ENCODE results near the gene ADAT3.

ADAT3 gene

GRCh38 chr19:1913781-1914577 is 8.8 kb downstream of the ADAT3 start:
- no peak for DNase-seq (ENCODE audit: extremely low read depth, low read depth)
- TF ChIP-seq CTCF (IDR thresholded peaks at IDR 0.05; ENCODE audit: low read depth, low read length): no peak

GRCh38 chr19:1914826-1915341 is 9.7 kb downstream of the ADAT3 start:
- no peak for TF ChIP-seq CTCF (IDR thresholded peaks at IDR 0.05; ENCODE audit: low read depth, low read length)
- no peak for DNase-seq (ENCODE audit: extremely low read depth, low read depth)

GRCh38 chr19:1917146-1917545 is 11.9 kb downstream of the ADAT3 start:
- no peak for DNase-seq (ENCODE audit: extremely low read depth, low read depth)
- no peak for TF ChIP-seq CTCF (IDR thresholded peaks at IDR 0.05; ENCODE audit: low read depth, low read length)

- TF ChIP-seq CTCF (IDR thresholded peaks at IDR 0.05; ENCODE audit: low read depth, low read length): no peak
- no peak for DNase-seq (ENCODE audit: extremely low read depth, low read depth)
These were observed 12.7 kb downstream of the ADAT3 start for GRCh38 chr19:1917926-1918325.

GRCh38 chr19:1918975-1919374 is 13.8 kb downstream of the ADAT3 start:
- DNase-seq (ENCODE audit: extremely low read depth, low read depth): no peak
- no peak for TF ChIP-seq CTCF (IDR thresholded peaks at IDR 0.05; ENCODE audit: low read depth, low read length)

- DNase-seq (ENCODE audit: extremely low read depth, low read depth): no peak
- no peak for TF ChIP-seq CTCF (IDR thresholded peaks at IDR 0.05; ENCODE audit: low read depth, low read length)
These were observed 15.4 kb downstream of the ADAT3 start for GRCh38 chr19:1920644-1921043.

- no peak for TF ChIP-seq CTCF (IDR thresholded peaks at IDR 0.05; ENCODE audit: low read depth, low read length)
- no peak for DNase-seq (ENCODE audit: extremely low read depth, low read depth)
These were observed 16.1 kb downstream of the ADAT3 start for GRCh38 chr19:1921326-1921725.
